HG03460 (cell line): ENCODE data around the gene YJEFN3.

Experiments used
- ATAC-seq: cut with Tn5 transposase; IDR thresholded peaks from one replicate; pipeline ENCODE4 v1.9.1; 2021; ENCODE audit not compliant: unreplicated experiment

The YJEFN3 gene

GRCh38 chr19:19550972-19551852, 22.5 kb downstream of the YJEFN3 start:
- ATAC-seq = no peak

- no peak for ATAC-seq
Observed at GRCh38 chr19:19551853-19552192, 23.1 kb downstream of the YJEFN3 start.

- ATAC-seq = no peak
Observed at GRCh38 chr19:19552798-19553197, 24.1 kb downstream of the YJEFN3 start.

GRCh38 chr19:19553670-19554069, 25.0 kb downstream of the YJEFN3 start:
- ATAC-seq = no peak

GRCh38 chr19:19554074-19555023, 25.6 kb downstream of the YJEFN3 start:
- no peak for ATAC-seq

- no peak for ATAC-seq
Observed at GRCh38 chr19:19558055-19558454, 29.3 kb downstream of the YJEFN3 start.

- ATAC-seq = no peak
Observed at GRCh38 chr19:19558636-19559035, 29.9 kb downstream of the YJEFN3 start.

GRCh38 chr19:19559931-19560330, 31.2 kb downstream of the YJEFN3 start:
- no peak for ATAC-seq

- ATAC-seq = no peak
Observed at GRCh38 chr19:19561946-19562664, 33.4 kb downstream of the YJEFN3 start.

- no peak for ATAC-seq
Observed at GRCh38 chr19:19562665-19563347, 34.1 kb downstream of the YJEFN3 start.

GRCh38 chr19:19563348-19563848, 34.7 kb downstream of the YJEFN3 start:
- no peak for ATAC-seq

GRCh38 chr19:19566306-19566705, 37.6 kb downstream of the YJEFN3 start:
- ATAC-seq = no peak

GRCh38 chr19:19567391-19567790, 38.7 kb downstream of the YJEFN3 start:
- no peak for ATAC-seq

GRCh38 chr19:19568802-19569756, 40.4 kb downstream of the YJEFN3 start:
- no peak for ATAC-seq

- ATAC-seq = no peak
Observed at GRCh38 chr19:19570571-19570970, 41.9 kb downstream of the YJEFN3 start.

- ATAC-seq = no peak
Observed at GRCh38 chr19:19571071-19571786, 42.5 kb downstream of the YJEFN3 start.

GRCh38 chr19:19575411-19575810, 46.7 kb downstream of the YJEFN3 start:
- no peak for ATAC-seq

- ATAC-seq = no peak
Observed at GRCh38 chr19:19578252-19578651, 49.5 kb downstream of the YJEFN3 start.
